Fibroblast of pulmonary artery (primary cell): ENCODE measurements around the gene P3H4.
A peak's percentile ranks its signal among the peaks of the same experiment; 100 is the strongest.

Source experiments
- DNase-seq: peaks from one replicate; pipeline ENCODE4 v3.0.0-alpha.2; 2010; ENCODE audit warnings: low read depth
- H3K4me3 ChIP-seq: replicated peaks from 2 replicates; pipeline ENCODE4 v1.5.1; 2011; ENCODE audit warnings: low read depth, mild to moderate bottlenecking, control low read depth, low read length, moderate library complexity
- TF ChIP-seq, protein P1 (sequence below): IDR thresholded peaks from 2 replicates; pipeline ENCODE4 v1.5.1; 2011; ENCODE audit warnings: mild to moderate bottlenecking, control low read depth, low read length, inconsistent platforms; ENCODE audit errors: missing control alignments

Gene P3H4

DNA sequence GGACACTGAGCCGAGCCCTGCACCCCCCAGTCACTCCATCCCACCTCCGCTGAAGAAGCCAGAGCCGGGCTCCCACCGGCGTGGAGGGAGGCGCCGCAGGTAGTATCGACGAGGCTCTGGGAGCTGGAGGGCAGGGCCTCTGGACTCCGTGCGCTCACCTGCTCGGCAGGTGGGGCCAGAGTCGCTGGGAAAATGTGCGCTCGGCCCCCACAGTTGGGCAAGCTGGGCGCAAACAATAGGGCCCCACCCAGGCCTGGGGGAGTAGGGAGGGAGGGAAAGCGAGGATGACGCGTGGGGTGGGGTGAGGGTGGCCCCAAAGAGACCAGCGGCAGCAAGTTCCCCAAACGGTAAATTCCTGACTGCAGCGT lies 25.9 kb downstream of the P3H4 start:
- TF ChIP-seq, protein P1, sequence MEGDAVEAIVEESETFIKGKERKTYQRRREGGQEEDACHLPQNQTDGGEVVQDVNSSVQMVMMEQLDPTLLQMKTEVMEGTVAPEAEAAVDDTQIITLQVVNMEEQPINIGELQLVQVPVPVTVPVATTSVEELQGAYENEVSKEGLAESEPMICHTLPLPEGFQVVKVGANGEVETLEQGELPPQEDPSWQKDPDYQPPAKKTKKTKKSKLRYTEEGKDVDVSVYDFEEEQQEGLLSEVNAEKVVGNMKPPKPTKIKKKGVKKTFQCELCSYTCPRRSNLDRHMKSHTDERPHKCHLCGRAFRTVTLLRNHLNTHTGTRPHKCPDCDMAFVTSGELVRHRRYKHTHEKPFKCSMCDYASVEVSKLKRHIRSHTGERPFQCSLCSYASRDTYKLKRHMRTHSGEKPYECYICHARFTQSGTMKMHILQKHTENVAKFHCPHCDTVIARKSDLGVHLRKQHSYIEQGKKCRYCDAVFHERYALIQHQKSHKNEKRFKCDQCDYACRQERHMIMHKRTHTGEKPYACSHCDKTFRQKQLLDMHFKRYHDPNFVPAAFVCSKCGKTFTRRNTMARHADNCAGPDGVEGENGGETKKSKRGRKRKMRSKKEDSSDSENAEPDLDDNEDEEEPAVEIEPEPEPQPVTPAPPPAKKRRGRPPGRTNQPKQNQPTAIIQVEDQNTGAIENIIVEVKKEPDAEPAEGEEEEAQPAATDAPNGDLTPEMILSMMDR: no peak
- peak; percentile 53 for DNase-seq
- H3K4me3 ChIP-seq: peak overlapping the region; percentile 75

DNA sequence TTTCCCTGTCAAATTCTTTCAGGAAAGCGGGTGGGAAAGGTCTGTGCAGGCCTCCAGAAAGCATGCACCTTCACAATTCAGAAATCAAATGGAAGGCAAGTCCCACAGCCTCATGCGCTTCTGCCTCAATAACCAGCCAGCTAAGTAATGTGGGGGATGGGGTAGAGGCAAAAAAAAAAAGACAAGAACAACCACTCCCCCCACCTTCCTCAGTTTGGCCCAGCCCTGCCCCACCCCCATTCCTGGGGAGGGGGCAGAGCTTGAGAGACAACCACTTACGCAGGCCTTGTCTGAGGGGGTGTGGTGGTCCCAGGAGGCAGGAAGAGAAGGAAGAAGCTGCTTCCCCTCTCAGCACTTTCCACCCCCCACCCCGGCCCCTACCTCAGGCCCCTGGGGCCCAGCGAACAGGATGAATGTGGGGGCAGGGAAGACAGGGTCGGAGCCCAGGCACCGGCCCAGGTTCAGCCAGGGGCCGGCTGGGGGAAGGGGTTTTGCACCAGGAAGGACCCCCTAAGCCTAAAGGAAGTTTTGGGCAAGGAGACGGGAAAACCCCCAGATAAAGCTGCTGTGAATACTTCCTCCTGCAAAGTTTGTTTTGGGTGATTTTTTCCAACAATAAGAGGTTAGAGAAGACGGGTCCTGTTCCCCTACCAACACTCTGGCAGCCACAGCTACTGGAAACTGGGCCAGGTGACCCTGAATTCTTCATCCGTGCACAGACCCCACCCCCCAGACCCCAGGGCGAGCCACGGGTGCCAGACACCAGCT lies 26.5 kb downstream of the P3H4 start:
- TF ChIP-seq, protein P1: no peak
- H3K4me3 ChIP-seq: peak overlapping the region; percentile 75
- DNase-seq: peak; percentile 64

DNA sequence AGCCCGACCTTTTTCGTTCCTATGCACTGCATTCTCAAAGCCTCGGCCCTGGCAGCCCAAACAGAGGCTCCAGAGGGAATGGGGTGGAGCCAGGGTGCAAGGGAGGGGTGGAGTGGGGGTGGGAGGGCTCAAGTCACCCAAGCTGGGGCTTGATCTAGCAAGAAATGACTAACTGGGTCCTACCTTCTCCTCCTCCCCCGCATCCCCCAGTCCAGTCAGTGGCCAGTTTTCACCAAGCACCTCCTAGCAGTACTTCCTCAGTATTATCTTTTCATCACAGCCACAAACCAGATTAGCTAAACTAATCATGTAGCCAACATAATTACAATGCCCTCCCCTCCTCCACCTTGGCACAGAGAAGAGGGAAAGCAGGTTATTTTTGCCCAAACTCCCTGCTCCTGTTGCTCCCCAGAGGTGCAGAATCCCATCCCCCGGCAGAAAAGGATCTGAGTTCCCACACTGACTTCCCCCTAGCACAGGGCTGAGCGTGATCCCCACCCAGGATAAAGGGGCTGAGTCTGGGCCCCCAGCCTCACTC lies 27.5 kb downstream of the P3H4 start:
- TF ChIP-seq, protein P1: no peak
- peak; percentile 83 for DNase-seq
- H3K4me3 ChIP-seq: peak overlapping the region; percentile 75

DNA sequence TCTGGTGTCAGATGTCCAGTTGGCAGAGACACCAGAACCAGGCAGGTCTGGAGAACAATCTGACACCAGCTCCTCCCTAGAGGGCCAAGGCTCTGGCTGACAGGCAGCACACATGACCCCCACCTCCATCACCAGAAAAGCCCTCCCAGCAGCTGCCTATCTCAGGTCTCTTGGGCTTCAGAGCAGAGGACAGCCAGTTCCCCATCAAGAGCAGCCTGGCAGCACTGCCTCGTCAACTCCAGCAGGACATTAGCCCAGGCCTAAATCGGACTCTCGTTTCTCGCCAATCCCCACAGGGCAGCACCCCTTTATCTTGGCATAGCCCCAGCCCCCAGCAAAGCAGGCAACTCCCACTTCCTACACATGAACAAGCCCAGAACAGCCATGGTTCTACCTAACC lies 29.6 kb downstream of the P3H4 start:
- no peak overlapping the region for H3K4me3 ChIP-seq
- DNase-seq: no peak
- TF ChIP-seq, protein P1: no peak

DNA sequence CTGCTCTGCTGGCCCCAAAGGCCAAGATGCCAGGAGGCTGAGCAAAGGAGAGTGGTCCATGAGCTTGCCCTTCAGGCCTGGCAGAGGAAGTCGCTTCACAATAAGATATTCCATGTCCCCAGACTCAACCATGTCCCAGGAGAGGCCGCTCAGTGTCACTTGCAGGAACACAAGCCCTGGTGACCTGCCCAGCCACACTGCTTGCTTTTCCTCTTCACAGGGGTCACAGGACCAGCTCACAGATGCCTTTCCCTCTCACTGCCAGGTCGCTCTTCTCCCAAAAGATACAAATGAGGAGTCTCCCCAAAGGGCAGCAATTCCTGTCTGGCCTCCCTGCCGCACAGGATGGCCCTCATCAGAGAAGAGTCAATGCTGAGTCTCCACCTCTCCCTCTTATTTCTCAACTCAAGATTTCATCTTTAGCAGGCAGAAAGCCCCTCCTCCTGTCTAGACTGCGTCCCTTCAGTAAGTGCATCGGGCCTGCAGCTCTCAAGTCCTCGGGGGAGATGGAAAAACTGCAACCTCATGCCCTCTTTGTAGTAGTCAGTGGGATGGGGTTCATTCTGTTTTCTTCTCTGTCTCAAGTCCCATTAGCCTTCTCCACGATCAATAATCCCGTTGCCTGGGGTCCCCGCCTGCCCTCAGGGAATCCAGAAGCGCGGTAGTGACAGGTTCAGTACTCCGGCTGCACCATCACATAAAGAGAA lies 30.2 kb downstream of the P3H4 start:
- H3K4me3 ChIP-seq: no peak overlapping the region
- peak; percentile 33 for DNase-seq
- TF ChIP-seq, protein P1: no peak

DNA sequence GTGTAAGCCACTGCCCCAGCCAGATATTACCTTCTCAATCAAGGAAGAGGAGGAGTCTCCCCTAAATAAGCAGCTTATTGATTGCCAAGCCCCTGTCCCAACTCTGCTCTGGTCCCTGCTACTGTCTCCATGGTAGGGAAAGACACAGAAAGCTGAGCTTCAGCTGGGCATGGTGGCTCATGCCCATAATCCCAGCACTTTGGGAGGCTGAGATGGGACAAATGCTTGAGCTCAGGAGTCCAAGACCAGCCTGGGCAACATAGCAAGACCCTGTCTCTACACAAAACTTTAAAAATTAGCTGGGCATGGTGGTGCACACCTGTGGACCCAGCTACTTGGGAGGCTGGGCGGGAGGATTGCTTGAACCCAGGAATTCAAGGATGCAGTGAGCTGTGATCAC lies 31.8 kb downstream of the P3H4 start:
- no peak for DNase-seq
- no peak overlapping the region for H3K4me3 ChIP-seq
- TF ChIP-seq, protein P1: no peak
